ENCODE results near the gene GALR3.

Gene GALR3

DNA sequence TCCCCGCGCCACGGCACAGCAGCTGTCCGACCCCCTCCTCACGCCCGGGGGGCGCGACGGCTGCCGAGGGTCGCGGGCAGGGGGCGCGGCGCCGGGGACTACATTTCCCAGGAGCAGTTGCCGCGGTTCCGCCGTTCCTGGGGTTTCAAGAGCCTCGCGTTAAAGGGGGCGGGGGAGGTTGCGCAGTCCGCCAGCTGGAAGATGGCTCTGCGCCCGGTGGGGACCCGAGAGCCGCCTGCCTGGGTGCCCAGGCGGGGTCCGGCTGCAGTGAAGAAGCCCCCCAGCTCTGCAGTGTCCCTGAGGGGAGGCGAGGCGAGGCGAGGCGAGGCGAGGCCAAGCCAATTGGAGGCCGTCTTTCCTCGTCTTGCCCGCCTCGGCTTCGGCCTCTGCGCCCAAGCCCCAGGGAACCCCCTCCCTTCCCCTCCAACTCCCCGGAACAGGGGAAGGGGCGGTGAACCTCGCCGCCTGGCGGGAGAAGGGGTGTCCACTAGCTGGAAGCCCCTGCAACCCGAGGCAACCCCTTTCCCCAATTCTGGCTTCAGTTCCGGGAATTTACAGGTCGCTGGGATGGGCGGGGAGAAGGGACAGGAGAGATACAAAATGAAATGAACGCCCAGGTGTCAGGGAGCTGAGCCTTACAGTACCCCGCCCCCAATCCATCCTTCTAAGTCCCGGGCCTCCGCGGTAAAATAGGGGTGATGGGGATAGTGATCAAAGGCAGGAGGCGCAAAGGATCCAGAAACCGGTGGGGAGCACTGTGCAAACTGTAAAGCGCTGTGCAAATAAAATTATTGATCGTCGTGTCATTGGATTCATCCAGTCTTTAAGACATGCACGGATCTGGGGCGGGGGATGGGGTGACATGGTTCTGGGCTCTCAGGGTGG is 20.6 kb upstream of the GALR3 start:
- in situ Hi-C loops (cut with MboI; ENCODE audit: low sequenced_read_pairs): no loop called here

DNA sequence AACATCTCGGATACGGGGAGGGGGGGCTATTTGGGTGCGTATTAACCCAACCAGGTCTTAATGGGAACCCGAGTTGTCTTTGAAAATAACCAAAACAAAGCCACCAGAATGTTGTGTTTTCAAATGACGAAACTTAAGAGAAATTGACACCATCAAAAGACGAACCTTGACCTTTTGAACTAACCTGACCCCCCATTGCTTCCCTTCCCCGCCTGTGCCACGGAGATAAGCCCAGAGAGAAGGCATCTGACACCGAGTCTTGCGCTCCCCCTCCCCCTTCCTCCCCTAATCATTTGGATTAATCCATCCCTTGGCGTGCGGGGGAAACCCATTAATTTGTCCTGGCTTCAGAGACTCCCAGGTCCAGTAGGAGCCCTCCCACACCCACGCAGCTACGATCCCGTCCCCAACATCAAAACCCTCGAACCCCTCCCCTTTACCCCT is 20.0 kb upstream of the GALR3 start:
- in situ Hi-C loops (cut with MboI; ENCODE audit: low sequenced_read_pairs): no loop called here

DNA sequence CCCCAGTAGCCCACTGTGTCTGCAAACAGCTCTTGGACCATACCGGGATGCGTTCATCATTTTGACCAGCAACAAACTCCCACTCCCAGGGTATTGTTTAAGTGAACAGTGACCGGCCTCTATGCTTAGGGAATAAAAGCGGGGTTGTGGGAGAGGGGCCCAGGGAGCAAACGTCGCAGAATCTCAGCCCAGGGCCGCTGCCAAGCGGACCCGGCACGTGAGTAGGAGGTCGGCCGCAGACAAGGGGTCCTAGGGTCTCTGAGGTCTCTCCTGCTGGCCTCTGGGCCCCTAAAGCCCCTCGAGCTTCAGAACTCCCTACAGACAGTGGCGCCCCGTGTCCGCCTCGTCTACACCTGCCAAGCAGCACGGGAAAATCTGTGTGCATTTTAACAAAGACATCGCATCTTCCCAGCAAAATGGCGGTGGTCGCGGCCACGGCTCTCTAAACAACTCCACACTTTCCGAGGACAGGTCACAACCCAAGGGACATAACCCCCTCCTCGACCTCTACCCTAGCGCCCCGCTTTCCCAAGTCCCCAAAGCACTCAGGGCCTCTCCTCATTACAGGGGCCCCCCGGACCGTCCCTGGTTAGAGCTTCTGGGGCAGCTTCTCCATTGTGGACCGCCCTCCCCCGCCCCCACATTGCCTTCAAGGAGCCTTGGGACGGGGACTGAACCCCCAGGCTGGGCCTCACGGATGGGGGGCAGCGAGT is 19.4 kb upstream of the GALR3 start:
- in situ Hi-C loops (cut with MboI; ENCODE audit: low sequenced_read_pairs): no loop called here

DNA sequence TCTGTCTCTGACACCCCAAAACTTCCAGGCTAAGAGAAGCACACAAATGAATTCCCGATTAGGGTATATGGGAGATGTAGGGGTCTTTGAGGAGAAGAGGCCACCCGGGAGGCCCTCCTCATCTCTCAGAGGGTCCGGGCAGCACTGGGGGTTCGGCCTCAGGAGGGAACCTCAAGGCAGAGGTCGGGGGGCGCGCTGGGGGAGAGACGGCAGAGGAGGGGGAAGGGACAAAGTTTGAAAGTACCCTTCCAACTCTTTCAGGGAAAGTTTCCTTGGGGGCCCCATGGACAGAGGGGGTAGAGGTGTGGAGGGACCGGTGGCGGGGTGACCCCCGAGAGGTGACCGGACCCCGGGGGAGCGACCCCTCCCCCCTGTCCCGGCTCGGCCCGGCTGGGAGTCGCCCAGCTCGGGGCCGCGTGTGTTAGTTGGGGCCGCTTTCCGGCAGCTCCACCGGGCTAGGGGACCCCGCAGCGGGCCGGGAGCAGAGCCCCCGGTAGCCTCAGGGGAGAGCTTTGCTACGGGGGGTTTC is 18.8 kb upstream of the GALR3 start:
- in situ Hi-C loops (cut with MboI; ENCODE audit: low sequenced_read_pairs): no loop called here

DNA sequence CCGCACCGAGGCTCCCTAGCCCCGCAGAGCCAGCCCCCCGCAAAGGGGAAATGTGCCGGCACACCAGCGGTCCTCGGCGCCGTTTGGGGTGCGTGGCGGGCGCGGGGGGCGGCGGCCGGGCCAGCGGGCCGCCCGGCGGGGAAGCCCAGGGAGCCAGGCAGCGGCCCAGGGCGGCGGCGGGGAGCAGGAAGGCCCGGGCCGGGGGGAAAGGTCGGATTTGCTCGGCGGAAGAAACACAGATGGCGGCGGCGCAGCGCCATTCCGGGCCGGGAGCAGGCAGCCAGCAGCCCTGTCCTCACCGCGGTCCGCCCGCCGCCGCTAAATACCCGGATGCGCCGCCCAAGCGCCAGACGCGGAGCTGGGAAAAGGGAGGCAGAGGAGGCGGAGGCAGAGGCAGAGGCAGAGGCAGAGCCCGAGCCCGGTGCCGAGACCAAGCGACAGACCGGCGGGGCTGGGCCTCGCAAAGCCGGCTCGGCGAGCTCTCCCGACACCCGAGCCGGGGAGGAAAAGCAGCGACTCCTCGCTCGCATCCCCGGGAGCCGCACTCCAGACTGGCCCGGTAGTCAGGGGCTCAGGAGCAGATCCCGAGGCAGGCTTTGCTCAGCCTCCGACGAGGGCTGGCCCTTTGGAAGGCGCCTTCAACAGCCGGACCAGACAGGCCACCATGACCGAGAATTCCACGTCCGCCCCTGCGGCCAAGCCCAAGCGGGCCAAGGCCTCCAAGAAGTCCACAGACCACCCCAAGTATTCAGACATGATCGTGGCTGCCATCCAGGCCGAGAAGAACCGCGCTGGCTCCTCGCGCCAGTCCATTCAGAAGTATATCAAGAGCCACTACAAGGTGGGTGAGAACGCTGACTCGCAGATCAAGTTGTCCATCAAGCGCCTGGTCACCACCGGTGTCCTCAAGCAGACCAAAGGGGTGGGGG is 18.0 kb upstream of the GALR3 start:
- in situ Hi-C loops (cut with MboI; ENCODE audit: low sequenced_read_pairs): no loop called here

DNA sequence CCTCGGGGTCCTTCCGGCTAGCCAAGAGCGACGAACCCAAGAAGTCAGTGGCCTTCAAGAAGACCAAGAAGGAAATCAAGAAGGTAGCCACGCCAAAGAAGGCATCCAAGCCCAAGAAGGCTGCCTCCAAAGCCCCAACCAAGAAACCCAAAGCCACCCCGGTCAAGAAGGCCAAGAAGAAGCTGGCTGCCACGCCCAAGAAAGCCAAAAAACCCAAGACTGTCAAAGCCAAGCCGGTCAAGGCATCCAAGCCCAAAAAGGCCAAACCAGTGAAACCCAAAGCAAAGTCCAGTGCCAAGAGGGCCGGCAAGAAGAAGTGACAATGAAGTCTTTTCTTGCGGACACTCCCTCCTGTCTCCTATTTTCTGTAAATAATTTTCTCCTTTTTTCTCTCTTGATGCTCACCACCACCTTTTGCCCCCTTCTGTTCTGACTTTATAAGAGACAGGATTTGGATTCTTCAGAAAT is 17.3 kb upstream of the GALR3 start:
- in situ Hi-C loops (cut with MboI; ENCODE audit: low sequenced_read_pairs): no loop called here

DNA sequence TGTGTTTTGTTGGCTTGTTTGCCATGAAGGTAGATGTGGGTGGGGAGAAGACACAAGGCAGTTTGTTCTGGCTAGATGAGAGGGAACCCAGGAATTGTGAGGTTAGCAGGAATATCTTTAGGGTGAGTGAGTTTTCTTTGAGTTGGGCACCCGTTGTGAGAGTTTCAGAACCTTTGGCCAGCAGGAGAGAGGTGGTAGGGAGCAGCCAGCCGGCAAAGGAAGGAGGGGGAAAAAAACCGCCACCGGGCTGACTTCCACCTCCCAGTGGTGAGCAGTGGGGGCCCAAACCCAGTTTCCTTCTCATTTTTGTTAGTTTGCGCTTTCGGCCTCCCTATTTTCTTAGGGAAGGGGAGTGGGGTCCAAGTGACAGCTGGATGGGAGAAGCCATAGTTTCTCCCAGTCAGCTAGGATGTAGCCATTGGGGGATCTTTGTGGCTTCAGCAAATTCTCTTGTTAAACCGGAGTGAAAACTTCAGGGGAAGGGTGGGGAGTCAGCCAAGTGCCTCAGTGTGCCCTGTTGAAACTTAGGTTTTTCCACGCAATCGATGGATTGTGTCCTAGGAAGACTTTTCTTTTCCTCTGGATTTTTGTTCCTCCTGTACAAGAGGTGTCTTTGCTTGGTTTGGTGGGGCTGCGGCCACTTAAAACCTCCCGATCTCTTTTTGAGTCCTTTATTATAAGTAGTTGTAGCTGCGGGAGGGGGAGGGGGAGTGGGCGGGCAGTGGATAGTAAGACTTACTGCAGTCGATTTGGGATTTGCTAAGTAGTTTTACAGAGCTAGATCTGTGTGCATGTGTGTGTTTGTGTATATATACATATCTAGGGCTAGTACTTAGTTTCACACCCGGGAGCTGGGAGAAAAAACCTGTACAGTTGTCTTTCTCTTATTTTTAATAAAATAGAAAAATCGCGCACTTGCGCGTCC is 16.5 kb upstream of the GALR3 start:
- in situ Hi-C loops (cut with MboI; ENCODE audit: low sequenced_read_pairs): no loop called here

DNA sequence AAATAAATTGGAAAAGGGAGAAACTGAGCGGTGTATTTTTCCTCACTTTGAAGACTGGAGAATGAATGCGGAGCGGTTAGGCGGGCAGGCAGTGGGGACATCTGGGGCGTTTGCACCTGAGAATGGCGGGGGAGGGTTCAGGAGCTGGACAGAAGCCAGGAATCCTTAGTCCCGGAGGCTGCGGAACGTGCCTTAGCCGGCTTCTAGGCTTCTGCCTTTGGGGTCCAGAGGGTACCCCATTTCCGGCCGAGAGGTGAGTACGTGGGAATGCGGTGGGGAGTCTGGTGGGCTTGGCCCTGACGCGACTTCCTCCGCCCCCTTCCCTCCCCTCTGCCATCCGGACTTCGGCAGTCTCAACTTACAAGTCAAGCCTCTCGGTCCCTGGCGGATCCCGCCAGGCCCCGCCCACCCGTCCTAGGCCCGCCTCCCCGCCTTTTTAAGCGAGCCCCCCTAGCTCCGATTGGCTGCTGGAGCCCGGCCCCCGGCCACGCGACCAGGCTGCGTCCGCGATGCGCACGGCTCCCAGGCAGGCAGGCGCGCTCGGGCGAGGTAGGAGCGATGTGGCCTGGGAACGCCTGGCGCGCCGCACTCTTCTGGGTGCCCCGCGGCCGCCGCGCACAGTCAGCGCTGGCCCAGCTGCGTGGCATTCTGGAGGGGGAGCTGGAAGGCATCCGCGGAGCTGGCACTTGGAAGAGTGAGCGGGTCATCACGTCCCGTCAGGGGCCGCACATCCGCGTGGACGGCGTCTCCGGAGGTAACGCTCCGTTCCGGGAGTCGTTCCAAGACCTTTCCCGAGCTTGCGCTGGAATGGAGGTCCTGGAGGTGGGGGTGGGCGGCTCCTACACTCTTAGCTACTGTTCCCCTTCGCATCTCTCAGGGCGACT is 15.5 kb upstream of the GALR3 start, which contains the start of gene GCAT:
GCAT (plus strand) TSS at position 525 of the 884 bp plus-strand sequence; CDS start at position 559, 34 bp downstream.
- in situ Hi-C loops (cut with MboI; ENCODE audit: low sequenced_read_pairs): no loop called here

DNA sequence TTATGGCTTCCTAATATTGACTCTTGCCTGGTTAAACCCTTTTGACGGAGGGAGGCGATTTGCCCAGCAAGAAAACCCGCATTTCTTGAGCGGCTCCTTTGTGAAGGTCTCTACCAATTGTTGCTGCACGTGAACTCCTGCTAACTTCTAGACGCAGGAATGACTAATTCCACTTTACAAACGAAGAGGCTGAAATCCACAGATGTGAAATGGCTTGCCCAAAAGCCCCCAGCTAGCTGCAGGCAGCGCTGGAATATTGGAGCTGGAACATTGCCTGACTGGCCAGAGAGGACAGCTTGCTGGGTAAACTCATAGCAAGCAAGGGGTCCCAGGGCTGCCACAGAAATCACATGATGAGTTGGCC is 14.9 kb upstream of the GALR3 start:
- in situ Hi-C loops (cut with MboI; ENCODE audit: low sequenced_read_pairs): no loop called here

DNA sequence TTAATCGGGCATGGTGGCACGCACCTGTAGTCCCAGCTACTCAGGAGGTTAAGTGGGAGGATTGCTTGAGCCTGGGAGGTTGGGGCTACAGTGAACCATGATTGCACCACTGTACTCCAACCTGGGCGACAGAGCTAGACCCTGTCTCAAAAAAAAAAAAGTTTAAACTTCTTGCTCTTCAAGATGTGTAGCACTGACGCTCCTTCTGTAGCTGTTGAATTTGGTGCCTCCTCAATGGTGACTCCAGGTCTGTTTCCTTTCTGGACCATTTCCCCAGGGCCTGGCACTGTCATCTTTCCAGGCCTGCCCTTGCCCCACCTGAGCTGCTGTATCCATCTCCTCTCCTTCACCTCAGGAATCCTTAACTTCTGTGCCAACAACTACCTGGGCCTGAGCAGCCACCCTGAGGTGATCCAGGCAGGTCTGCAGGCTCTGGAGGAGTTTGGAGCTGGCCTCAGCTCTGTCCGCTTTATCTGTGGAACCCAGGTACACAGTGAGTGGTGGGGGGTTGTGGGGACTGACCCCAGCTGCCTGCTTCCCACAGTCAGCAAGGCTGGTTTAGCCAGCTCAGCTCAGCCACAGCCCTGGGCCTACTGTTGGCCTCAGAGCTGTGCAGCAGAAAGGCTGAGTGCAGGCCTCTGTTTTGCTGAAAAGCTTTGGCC is 13.4 kb upstream of the GALR3 start:
- in situ Hi-C loops (cut with MboI; ENCODE audit: low sequenced_read_pairs): no loop called here

DNA sequence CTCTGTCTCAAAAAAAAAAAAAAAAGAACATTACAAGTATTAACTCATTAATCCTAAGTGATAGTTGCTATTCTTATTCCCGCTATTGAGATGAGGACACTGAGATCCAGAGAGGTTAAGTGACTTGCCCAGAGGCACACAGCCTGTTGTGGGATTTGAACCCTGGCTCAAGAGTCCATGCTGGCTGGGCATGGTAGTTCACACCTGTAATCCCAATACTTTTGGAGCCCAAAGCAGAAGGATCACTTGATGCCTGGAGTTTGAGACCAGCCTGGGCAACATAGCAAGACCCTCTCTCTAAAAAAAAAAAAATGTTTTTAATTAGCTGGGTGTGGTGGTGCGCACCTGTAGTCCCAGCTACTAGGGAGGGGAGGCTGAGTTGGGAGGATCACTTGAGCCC is 11.3 kb upstream of the GALR3 start:
- in situ Hi-C loops (cut with MboI; ENCODE audit: low sequenced_read_pairs): no loop called here

DNA sequence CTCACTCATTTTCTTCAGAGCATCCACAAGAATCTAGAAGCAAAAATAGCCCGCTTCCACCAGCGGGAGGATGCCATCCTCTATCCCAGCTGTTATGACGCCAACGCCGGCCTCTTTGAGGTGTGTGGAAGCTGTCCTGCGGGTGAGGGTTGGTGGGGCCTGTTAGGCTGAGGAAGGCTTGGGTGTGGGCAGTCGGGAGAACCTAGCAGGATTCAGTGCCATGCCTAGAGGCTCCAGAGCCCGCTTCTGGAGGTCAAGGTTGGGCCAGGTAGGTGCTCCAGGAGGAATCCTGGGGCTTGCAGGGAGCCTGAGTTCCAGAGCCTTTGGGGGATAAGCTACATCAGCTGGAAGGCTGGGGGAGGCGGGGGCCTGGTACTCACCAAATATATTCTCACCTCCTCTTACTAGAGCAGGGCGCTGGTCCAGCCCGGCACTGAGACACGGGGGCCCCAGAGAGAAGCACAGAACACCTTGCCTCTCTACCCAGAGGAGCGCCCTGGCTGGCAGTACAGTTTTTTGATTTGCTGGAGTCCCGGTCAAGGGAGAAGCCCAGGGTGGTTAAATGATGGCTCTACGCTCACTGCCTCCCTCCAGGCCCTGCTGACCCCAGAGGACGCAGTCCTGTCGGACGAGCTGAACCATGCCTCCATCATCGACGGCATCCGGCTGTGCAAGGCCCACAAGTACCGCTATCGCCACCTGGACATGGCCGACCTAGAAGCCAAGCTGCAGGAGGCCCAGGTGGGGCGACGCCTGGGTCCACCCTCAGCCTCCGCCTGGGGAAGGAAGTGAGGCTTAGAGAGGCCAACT is 10.1 kb upstream of the GALR3 start:
- in situ Hi-C loops (cut with MboI; ENCODE audit: low sequenced_read_pairs): no loop called here

DNA sequence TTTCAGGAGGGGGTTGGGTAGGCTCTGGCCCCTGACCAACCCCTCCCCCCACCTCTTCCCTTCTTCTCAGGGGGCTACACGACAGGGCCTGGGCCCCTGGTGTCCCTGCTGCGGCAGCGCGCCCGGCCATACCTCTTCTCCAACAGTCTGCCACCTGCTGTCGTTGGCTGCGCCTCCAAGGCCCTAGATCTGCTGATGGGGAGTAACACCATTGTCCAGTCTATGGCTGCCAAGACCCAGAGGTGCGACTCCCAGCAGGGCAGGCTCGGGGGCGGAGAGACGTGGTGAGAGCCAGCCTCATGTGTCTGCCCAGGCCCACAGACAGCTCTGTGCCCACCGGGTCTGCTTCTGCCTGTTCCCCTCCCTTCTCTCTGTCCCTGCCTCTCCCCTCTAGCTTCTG is 7.6 kb upstream of the GALR3 start:
- in situ Hi-C loops (cut with MboI; ENCODE audit: low sequenced_read_pairs): no loop called here

DNA sequence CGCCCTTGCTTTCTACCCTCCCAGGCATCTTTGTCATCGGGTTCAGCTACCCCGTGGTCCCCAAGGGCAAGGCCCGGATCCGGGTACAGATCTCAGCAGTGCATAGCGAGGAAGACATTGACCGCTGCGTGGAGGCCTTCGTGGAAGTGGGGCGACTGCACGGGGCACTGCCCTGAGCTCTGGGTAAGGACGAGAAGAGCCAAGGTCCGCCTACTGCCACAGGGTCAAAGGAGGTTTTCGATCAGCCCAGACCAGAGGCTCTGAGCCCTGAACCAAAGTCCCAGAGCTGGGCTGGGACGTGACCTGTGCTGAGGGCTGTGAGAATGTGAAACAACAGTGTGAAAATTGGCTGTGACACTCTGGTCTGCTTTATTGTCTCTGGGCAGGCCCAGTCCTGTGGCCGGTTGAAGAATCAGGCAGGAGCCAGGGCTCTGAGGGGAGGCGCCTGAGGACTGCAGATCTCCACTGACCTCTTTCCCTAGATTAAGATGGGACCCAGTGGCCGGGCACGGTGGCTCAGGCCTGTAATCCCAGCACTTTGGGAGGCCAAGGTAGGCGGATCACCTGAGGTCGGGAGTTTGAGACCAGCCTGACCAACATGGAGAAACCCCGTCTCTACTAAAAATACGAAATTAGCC is 6.5 kb upstream of the GALR3 start:
- in situ Hi-C loops (cut with MboI; ENCODE audit: low sequenced_read_pairs): no loop called here

DNA sequence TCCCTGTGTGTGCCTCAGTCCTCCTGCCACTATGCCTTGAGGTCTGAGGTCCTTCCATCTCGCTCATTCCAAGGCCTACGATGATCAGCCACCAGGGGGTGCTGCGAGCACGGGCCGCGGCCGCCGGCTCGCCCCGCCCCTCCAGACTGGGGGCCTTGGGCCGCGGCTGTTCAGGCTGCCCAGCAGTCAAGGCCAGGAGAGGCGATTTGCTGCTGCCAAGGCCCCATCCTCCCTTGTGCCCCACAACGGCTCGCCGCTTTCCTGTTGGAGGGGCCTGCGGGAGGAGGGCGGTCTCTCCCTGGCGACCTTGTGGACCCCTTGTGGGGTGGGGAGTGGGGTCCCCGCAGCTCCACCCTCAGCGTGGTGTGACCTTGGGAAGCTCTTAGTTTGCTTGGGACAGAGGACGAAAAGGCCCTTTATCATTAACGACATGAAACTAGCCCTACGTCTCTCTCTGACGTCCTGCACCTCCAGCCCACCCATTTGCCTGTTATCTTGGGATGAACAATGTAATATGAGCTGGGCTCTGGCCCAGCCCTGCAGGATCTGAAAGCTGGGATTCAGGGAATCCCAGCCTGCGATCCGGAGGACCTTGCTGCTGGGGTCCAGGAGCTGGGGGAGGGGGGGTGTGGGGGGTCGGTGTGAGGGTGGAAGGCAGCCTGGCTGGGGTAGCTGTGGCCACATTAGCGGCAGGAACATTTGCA is 5.3 kb upstream of the GALR3 start:
- in situ Hi-C loops (cut with MboI; ENCODE audit: low sequenced_read_pairs): no loop called here

DNA sequence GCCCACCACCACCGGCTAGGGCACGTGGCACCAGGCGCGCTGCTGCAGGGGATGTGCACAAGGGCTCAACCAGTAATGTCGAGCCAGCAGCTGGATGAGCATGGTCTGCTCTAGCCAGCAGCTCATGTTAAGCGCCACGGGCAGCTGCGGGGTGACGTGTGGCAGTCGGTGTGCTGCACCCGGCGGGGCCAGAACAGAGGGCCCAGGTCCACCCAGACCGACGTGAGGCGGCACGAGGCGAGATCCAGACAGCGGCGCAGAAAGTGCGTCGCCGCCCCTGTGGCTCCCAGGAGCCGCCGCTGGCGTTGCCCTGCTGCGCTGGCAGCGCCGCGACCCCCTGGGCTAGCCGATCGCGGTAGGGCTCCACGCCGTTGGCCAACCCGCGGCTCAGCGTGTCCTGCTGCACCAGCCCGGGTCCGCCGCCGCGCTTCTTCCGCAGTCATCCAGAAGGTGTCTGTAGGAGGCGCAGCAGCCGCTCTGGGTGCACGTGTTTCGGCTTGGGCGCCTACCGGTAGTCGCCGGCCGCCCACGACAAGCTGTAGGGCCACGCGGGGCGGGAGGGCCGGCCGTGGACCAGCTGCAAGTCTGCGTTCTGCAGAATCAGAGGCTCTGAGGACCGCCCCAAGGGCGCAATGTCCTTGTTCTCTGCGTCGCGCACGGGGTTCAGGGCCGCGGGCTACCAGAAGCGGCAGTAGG is 4.6 kb upstream of the GALR3 start:
- in situ Hi-C loops (cut with MboI; ENCODE audit: low sequenced_read_pairs): no loop called here
